Thyroid gland (tissue), 4 donors: ENCODE results near the gene SH3BGRL2. TPM values are rescaled to one million over a fixed set of nuclear protein-coding genes. Genes with fewer than 3 reads are reported as not detected.

Source experiments
- DNase-seq, 2 donors: peaks; one replicate each; pipeline ENCODE4 v3.0.0-alpha.2; 2019
- H3K27ac ChIP-seq, 3 donors: fragments of 200-600 bp; sonication (generic); 1 replicate in 2 of 3; 2 replicates in 1 of 3; pipeline ENCODE4 v1.5.1; 2016 to 2019; ENCODE audit warnings: mild to moderate bottlenecking in 1 of 3, moderate library complexity in 1 of 3
- H3K27me3 ChIP-seq: fragments of 200-600 bp; sonication (generic); one replicate; pipeline ENCODE4 v1.5.1; 2019
- H3K36me3 ChIP-seq, 2 donors: fragments of 200-600 bp; sonication (generic); one replicate each; pipeline ENCODE4 v1.5.1; 2016 to 2019
- H3K4me1 ChIP-seq, 2 donors: fragments of 200-600 bp; sonication (generic); one replicate each; pipeline ENCODE4 v1.5.1; 2017 to 2019
- H3K4me3 ChIP-seq, 3 donors: fragments of 200-600 bp; sonication (generic); replicated peaks in 1 of 3; 1 replicate in 2 of 3; 2 replicates in 1 of 3; pipeline ENCODE4 v1.5.1; 2016; ENCODE audit warnings: mild to moderate bottlenecking in 1 of 3
- H3K9me3 ChIP-seq: fragments of 200-600 bp; sonication (generic); one replicate; pipeline ENCODE4 v1.5.1; 2017
- CTCF ChIP-seq, 6 experiments: fragments of 200-600 bp in 3 of 6; fragments of 450-650 bp in 3 of 6; sonication (generic) in 3 of 6; IDR thresholded peaks; one replicate each; pipeline ENCODE4 v1.5.1; 2016 to 2019; ENCODE audit warnings: antibody characterized with exemption in 6 of 6, mild to moderate bottlenecking in 2 of 6, inconsistent platforms in 1 of 6, moderate library complexity in 1 of 6
- POLR2A ChIP-seq, 2 donors: fragments of 450-650 bp; IDR thresholded peaks; one replicate each; pipeline ENCODE4 v1.6.1; 2017; ENCODE audit warnings: antibody characterized with exemption in 2 of 2, mild to moderate bottlenecking in 2 of 2, moderate library complexity in 1 of 2
- WGBS, 2 donors: methylation state at CpG; one replicate each; pipeline ENCODE4 v1.1.5; 2017; 5-methylcytosine and 5-hydroxymethylcytosine counted together
- intact Hi-C: fragments of 100-400 bp; cut with DNase I; formaldehyde crosslinking; loops from one replicate; pipeline ENCODE4 v1.15.1; 2023
- total RNA-seq, 4 donors: library from RNA; depleted of rRNA; stranded (reverse); fragments of >200 nt; gene quantifications; one replicate each; pipeline ENCODE4 v1.2.3, GENCODE V29; 2016

SH3BGRL2 gene
- total RNA-seq, 4 donors from 2014 or later = 170 to 225 (median 183) TPM

GRCh38 chr6:79604583-79605037 lies 26.5 kb upstream of the SH3BGRL2 start:
- H3K27me3 ChIP-seq = no peaks in the 10 kb centered on the region
- TF ChIP-seq POLR2A (IDR thresholded peaks at IDR 0.05) (no peak), CTCF (IDR thresholded peaks at IDR 0.05) (no peak)
- H3K4me3 ChIP-seq = no peak overlapping the region
- WGBS, 2 donors = 95 to 98% methylated on average over 4 of the region's 4 CpGs
- intact Hi-C loops = no loop called here
- H3K36me3 ChIP-seq = no peaks in the 10 kb centered on the region
- H3K9me3 ChIP-seq = no peaks in the 10 kb centered on the region
- no peak overlapping the region for H3K27ac ChIP-seq
- no peak for DNase-seq
- H3K4me1 ChIP-seq = peaks cover 0 to 10% of the 10 kb centered on the region in 2 donors

- Histone ChIP-seq H3K27ac (no peak overlapping the region), H3K36me3 (no peaks in the 10 kb centered on the region), H3K4me3 (no peak overlapping the region), H3K9me3 (no peaks in the 10 kb centered on the region), H3K4me1 (peaks cover 0 to 10% of the 10 kb centered on the region in 2 donors), H3K27me3 (no peaks in the 10 kb centered on the region)
- intact Hi-C loops = no loop called here
- DNase-seq = no peak
- WGBS, 2 donors = 94 to 95% methylated on average over 3 of the region's 3 CpGs
- TF ChIP-seq CTCF (IDR thresholded peaks at IDR 0.05) (no peak), POLR2A (IDR thresholded peaks at IDR 0.05) (no peak)
Measured at GRCh38 chr6:79605061-79605460, 26.1 kb upstream of the SH3BGRL2 start.

- H3K9me3 ChIP-seq = no peaks in the 10 kb centered on the region
- H3K4me1 ChIP-seq = peaks cover 0 to 2% of the 10 kb centered on the region in 2 donors
- TF ChIP-seq POLR2A (IDR thresholded peaks at IDR 0.05) (no peak), CTCF (IDR thresholded peaks at IDR 0.05) (no peak)
- intact Hi-C loops = no loop called here
- H3K27me3 ChIP-seq = no peaks in the 10 kb centered on the region
- WGBS, 2 donors = 77 to 87% methylated on average over 4 of the region's 4 CpGs
- no peak overlapping the region for H3K4me3 ChIP-seq
- H3K36me3 ChIP-seq = no peaks in the 10 kb centered on the region
- DNase-seq = no peak
- no peak overlapping the region for H3K27ac ChIP-seq
Measured at GRCh38 chr6:79605968-79606764, 25.0 kb upstream of the SH3BGRL2 start.

GRCh38 chr6:79607000-79607399 lies 24.1 kb upstream of the SH3BGRL2 start:
- TF ChIP-seq CTCF (IDR thresholded peaks at IDR 0.05) (no peak), POLR2A (IDR thresholded peaks at IDR 0.05) (no peak)
- intact Hi-C loops = no loop called here
- Histone ChIP-seq H3K4me3 (no peak overlapping the region), H3K9me3 (no peaks in the 10 kb centered on the region), H3K27ac (no peak overlapping the region), H3K4me1 (no peaks in the 10 kb centered on the region), H3K36me3 (no peaks in the 10 kb centered on the region), H3K27me3 (no peaks in the 10 kb centered on the region)
- 70 to 79% methylated on average over 3 of the region's 3 CpGs for WGBS, 2 donors
- no peak for DNase-seq
